NCI-H2196 (cell line): ENCODE measurements around the gene PTDSS2.
"Not testable (repeated sequence)": the region's sequence is repeated elsewhere in the genome, so short reads cannot be mapped to it uniquely, and the experiment has no call there.

ENCODE experiments used
- DNase-seq: peaks from one replicate; lab custom pipeline; 2025; ENCODE audit not compliant: unreplicated experiment; lab: John Stamatoyannopoulos, UW

Gene PTDSS2

GRCh38 chr11:429931-430456 lies 20.1 kb upstream of the PTDSS2 start:
- no peak for DNase-seq

- DNase-seq, result no peak
These were observed 18.2 kb upstream of the PTDSS2 start for GRCh38 chr11:431921-432320.

- DNase-seq, result no peak
These were observed 17.5 kb upstream of the PTDSS2 start for GRCh38 chr11:432501-433100.

GRCh38 chr11:433111-433510 lies 17.0 kb upstream of the PTDSS2 start:
- DNase-seq, result no peak

- DNase-seq, result no peak
These were observed 16.4 kb upstream of the PTDSS2 start for GRCh38 chr11:433641-434040.

GRCh38 chr11:434496-434895 lies 15.6 kb upstream of the PTDSS2 start:
- DNase-seq, result no peak

DNA sequence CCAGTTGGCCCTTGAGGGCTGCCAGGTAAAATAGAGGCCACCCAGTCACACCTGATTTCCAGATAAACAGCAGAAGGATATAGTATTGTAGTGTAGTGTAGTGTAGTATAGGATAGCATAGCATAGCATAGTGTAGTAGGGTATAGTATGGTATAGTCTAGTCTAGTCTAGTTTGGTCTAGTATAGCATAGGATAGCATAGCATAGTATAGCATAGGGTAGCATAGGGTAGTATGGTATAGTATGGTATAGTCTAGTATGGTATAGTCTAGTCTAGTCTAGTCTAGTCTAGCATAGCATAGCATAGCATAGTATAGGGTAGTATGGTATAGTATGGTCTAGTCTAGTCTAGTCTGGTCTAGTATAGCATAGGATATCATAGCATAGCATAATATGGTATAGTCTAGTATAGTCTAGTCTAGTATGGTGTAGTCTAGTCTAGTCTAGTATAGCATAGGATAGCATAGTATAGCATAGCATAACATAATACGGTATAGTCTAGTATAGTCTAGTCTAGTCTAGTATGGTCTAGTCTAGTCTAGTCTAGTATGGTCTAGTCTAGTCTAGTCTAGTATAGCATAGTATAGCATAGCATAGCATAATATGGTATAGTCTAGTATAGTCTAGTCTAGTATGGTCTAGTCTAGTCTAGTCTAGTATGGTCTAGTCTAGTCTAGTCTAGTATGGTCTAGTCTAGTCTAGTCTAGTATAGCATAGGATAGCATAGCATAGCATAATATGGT lies 14.9 kb upstream of the PTDSS2 start:
- DNase-seq, result not testable (repeated sequence)

DNA sequence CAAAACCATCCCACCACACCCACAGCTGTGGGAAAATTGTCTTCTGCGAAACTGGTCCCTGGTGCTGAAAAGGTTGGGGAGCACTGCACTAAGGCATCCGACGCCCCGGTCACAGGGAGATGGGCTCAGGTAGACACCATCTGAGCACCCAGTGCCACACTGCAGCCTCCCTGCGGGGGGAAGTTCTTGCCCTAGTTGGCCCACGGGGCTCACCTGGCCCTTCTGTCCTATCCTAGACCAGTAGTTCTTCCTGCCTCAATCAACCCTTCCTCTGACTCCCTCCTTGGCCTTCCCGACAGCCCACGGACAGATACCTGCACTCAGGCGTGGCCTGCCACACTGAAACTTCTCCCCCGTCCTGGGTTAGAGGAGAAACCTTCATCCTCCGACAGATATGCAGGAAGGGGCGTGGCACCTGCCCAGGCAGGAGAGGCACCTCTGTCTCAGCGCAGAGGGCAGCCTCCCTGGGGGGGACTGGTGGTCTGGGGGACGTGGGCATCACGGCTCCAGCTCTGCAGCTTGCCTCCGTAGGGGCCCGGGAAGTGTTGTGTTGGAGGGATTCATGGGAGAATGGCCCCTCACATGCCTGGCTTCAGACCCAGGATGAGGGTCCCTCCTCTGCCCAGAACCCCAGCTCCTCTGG lies 12.7 kb upstream of the PTDSS2 start:
- no peak for DNase-seq

DNA sequence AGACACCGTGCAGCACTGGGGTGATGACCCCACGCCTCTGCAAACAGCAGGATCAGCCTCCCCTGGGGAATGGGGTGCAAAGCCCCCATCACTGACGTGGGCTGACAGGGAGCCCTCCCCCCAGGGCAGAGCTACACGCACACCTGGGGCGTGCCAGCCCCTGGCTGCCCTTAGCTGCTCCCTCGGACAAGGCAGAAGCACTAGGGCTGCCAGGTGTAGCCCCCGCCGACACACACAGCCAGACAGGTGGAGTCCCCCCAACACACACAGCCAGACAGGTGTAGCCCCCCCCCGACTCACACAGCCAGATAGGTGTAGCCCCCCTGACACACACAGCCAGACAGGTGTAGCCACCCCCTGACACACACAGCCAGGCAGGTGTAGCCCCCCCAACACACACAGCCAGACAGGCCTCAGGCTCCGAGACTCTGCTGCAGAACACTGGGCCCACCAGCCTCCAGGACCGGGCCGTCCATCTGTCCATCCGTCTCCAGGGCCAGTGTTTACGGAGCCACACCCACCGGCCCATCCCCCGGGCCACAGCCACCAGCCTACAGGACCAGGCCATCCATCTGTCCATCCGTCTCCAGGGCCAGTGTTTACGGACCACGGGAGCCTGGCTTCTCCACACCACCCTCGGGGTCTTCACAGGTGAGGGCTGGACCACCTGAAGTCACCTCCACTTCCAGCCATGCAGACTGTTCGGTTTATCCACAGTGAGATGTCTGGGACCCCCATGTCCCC lies 11.8 kb upstream of the PTDSS2 start:
- no peak for DNase-seq

DNA sequence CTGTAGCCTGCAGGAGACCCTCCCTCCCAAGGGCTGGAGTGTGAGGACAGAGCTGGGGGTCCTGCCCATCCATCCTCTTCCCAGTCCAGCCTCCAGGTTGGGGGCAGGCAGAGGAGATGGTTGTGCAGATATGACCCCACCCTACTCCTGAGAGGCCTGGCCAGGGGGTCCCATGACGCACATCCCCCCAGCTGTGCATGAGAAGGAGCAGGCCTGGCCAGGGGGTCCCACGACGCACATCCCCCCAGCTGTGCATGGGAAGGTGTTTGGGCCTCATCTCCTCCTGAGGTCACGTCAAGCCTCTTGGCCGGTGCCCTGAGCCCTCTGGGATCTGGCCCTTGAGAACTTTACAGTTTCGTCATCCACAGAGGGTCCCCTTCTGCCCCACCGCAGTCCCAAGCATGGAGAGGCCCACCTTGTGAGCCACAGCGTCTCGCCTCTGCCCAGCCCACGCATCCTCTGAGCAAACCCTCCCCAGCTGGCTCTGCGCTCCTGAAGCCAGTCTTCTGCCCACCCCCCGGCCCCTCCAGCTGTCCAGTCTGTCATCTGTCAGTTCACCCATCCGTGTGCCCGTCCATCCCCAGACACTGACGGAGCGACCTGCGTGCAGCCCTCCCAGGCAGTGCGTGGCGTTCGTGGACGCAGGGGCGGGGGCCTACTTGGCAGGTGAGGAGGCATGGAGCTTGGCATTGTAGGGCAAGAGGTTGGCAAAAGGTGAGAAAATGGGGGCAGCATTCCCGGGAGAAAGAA lies 10.6 kb upstream of the PTDSS2 start:
- no peak for DNase-seq

GRCh38 chr11:440065-441042 lies 9.7 kb upstream of the PTDSS2 start:
- no peak for DNase-seq

GRCh38 chr11:441043-441417 lies 9.0 kb upstream of the PTDSS2 start:
- DNase-seq, result no peak

DNA sequence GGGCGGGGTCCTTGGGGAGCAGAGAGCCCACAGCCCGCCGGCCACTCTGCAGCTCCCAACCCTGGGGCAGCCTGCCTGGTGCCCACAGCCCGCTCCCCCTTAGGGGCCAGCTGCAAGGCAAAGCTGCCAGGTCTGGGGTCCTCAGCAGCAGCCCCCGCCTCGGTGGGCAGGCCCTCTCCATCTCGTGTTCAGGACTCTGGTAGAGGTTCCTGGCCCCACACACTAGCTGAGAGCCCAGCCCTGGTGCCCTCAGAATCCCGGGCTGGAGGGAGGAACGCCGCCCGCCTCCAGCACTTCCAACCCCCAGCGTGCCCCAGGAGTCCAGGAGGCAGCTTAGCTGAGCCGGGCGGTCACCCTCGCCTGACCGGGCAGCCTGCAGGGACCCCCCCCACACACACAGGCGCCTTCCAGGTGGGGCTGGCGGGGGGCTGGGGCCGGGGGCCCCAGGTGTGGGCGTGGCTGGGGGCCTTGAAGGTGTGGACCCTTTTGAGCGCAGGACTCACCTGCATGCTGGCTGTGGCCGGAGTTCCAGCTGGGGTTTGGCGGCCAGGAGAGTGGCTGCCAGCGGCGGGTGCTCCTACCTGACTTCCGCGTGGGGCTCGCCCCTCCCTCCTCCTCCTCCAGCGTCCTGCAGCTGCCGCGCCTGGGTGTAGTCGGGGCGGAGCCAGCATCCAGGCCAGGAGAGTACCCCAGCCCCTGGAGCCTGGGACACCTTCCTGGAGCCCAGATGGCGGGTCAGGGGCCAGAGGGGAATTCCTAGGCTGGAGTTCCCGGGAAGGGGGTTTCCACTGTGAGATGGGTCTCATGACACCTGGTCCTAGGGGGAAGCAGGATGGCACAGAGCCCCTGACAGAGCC lies 8.4 kb upstream of the PTDSS2 start, which contains the start of gene ANO9:
ANO9 (minus strand) TSS at position 594 of the 857 bp plus-strand sequence; CDS start at position 509, 85 bp downstream.
- peak; percentile 59 for DNase-seq

- DNase-seq, result no peak
These were observed 7.4 kb upstream of the PTDSS2 start for GRCh38 chr11:442611-443081.

DNA sequence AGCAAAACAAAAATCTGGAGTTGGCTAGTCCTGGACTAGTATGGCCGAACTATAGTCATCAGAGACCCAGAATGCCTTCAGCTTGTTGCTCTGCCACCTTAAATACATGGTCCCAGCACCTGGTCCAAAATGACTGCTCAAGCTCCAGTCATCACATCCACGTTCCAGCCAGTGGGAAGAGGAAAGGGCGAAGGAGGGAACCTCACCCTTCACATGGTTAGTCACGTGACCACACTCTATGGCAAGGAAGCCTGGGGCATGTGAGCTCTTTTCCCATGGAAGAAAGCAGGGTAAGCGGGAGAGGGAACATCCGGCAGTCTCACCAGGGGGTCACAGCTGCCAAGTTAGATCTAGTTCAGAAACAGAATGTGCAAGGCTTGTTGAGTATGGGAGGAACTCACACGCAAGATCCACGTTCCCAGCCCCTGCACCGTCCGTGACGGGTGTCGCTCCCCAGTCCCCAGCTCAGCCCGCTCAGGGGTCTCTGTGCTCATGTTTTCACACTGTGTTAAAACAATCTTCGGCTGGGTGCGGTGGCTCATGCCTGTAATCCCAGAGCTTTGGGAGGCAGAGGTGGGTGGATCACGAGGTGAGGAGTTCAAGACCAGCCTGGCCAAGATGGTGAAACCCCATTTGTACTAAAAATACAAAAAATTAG lies 6.4 kb upstream of the PTDSS2 start:
- no peak for DNase-seq

- peak; percentile 83 for DNase-seq
These were observed 5.5 kb upstream of the PTDSS2 start for GRCh38 chr11:444396-445144.
